ENCODE results near the gene CARS2.
A peak's percentile ranks its signal among the peaks of the same experiment; 100 is the strongest.
"Not testable (repeated sequence)": the region's sequence is repeated elsewhere in the genome, so short reads cannot be mapped to it uniquely, and the experiment has no call there.

Gene CARS2

GRCh38 chr13:110635405-110636002 is 70.4 kb downstream of the CARS2 start:
- FAIRE-seq = no peak

GRCh38 chr13:110634558-110634957 is 71.4 kb downstream of the CARS2 start:
- no peak for FAIRE-seq

GRCh38 chr13:110633776-110634175 is 72.1 kb downstream of the CARS2 start:
- no peak for FAIRE-seq

- FAIRE-seq = not testable (repeated sequence)
Measured at GRCh38 chr13:110632255-110632654, 73.7 kb downstream of the CARS2 start.

GRCh38 chr13:110630566-110631119 is 75.3 kb downstream of the CARS2 start:
- no peak for FAIRE-seq

GRCh38 chr13:110629735-110630134 is 76.2 kb downstream of the CARS2 start:
- no peak for FAIRE-seq

- no peak for FAIRE-seq
Measured at GRCh38 chr13:110628952-110629701, 76.8 kb downstream of the CARS2 start.

GRCh38 chr13:110628477-110628793 is 77.5 kb downstream of the CARS2 start:
- no peak for FAIRE-seq

GRCh38 chr13:110627761-110628476 is 78.0 kb downstream of the CARS2 start:
- no peak for FAIRE-seq

GRCh38 chr13:110627351-110627750 is 78.6 kb downstream of the CARS2 start:
- FAIRE-seq = no peak

GRCh38 chr13:110626521-110626920 is 79.4 kb downstream of the CARS2 start:
- no peak for FAIRE-seq

GRCh38 chr13:110625771-110626321 is 80.1 kb downstream of the CARS2 start:
- FAIRE-seq = no peak

GRCh38 chr13:110624766-110625756 is 80.9 kb downstream of the CARS2 start:
- no peak for FAIRE-seq

- FAIRE-seq = no peak
Measured at GRCh38 chr13:110620596-110620995, 85.3 kb downstream of the CARS2 start.

GRCh38 chr13:110618780-110619179 is 87.1 kb downstream of the CARS2 start:
- FAIRE-seq = no peak

GRCh38 chr13:110618167-110618566 is 87.7 kb downstream of the CARS2 start:
- no peak for FAIRE-seq

GRCh38 chr13:110617321-110618072 is 88.4 kb downstream of the CARS2 start:
- no peak for FAIRE-seq

- no peak for FAIRE-seq
Measured at GRCh38 chr13:110616103-110617101, 89.5 kb downstream of the CARS2 start.

- FAIRE-seq = peak; percentile 97
Measured at GRCh38 chr13:110615322-110616102, 90.4 kb downstream of the CARS2 start, which contains the start of gene NAXD. TSS of gene NAXD (plus strand) at chr13:110615545. CDS start at chr13:110615602, 57 bp downstream.

Measured in A204.1 (cell line).